ENCODE measurements around the gene MAN2C1. TPM values are rescaled to one million over a fixed set of nuclear protein-coding genes. Genes with fewer than 3 reads are reported as not detected.

MAN2C1 gene
- total and polyA plus RNA-seq, 8 donors = 63.7 to 509 (median 109) TPM

- peaks cover 0 to 13% (median 12%) of the 10 kb centered on the region in 3 donors for H3K36me3 ChIP-seq
- FAIRE-seq (no peak), ATAC-seq (no peak), DNase-seq (peak in 1 of 6 donors; percentile 17)
- no peak overlapping the region for H3K4me3 ChIP-seq
- H3K9me3 ChIP-seq = no peaks in the 10 kb centered on the region
- WGBS, 2 donors = 81 to 100% methylated on average over 1 of the region's 1 CpG
- H3K4me1 ChIP-seq = peaks cover 6 to 17% (median 10%) of the 10 kb centered on the region in 3 donors
- TF ChIP-seq, protein P1, sequence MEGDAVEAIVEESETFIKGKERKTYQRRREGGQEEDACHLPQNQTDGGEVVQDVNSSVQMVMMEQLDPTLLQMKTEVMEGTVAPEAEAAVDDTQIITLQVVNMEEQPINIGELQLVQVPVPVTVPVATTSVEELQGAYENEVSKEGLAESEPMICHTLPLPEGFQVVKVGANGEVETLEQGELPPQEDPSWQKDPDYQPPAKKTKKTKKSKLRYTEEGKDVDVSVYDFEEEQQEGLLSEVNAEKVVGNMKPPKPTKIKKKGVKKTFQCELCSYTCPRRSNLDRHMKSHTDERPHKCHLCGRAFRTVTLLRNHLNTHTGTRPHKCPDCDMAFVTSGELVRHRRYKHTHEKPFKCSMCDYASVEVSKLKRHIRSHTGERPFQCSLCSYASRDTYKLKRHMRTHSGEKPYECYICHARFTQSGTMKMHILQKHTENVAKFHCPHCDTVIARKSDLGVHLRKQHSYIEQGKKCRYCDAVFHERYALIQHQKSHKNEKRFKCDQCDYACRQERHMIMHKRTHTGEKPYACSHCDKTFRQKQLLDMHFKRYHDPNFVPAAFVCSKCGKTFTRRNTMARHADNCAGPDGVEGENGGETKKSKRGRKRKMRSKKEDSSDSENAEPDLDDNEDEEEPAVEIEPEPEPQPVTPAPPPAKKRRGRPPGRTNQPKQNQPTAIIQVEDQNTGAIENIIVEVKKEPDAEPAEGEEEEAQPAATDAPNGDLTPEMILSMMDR (IDR thresholded peaks at IDR 0.05) = no peak
- no peaks in the 10 kb centered on the region for H3K27me3 ChIP-seq
- intact Hi-C loops (cut with DNase I) = no loop called here
- no peak overlapping the region for H3K27ac ChIP-seq
Observed at GRCh38 chr15:75371486-75371885, 3.1 kb upstream of the MAN2C1 start.

- H3K27ac ChIP-seq = peak overlapping the region in 3 of 4 donors; percentile 91 to 99 (median 96)
- no peaks in the 10 kb centered on the region for H3K9me3 ChIP-seq
- FAIRE-seq = no peak
- H3K36me3 ChIP-seq = peaks cover 0 to 15% (median 12%) of the 10 kb centered on the region in 3 donors
- no peak overlapping the region for H3K4me3 ChIP-seq
- WGBS, 2 donors = 93 to 96% methylated on average over 7 of the region's 7 CpGs
- ATAC-seq = no peak
- TF ChIP-seq, protein P1 (IDR thresholded peaks at IDR 0.05) = no peak
- intact Hi-C loops (cut with DNase I) = loop anchor here in 2 of 3 donors (5.0 to 10.0 kb wide), 2 partner anchors 312 to 315 kb away; no protein-coding TSS in a partner anchor
- DNase-seq = peak in 1 of 6 donors; percentile 2
- peaks cover 6 to 17% (median 10%) of the 10 kb centered on the region in 3 donors for H3K4me1 ChIP-seq
- no peaks in the 10 kb centered on the region for H3K27me3 ChIP-seq
Observed at GRCh38 chr15:75369897-75370581, 1.6 kb upstream of the MAN2C1 start.

GRCh38 chr15:75368689-75369239, 357 bp upstream of the MAN2C1 start:
- DNase-seq = no peak
- Histone ChIP-seq H3K4me1 (peaks cover 6 to 17% (median 10%) of the 10 kb centered on the region in 3 donors), H3K27me3 (no peaks in the 10 kb centered on the region), H3K4me3 (peak overlapping the region; percentile 51 to 82 (median 78)), H3K36me3 (peaks cover 0 to 8% (median 7%) of the 10 kb centered on the region in 3 donors), H3K9me3 (no peaks in the 10 kb centered on the region), H3K27ac (peak overlapping the region; percentile 90 to 99 (median 94))
- WGBS, 2 donors = 2 to 3% methylated on average over 23 of the region's 23 CpGs
- TF ChIP-seq, protein P1 (IDR thresholded peaks at IDR 0.05) = no peak
- intact Hi-C loops (cut with DNase I) = loop anchor here in 2 of 3 donors (5.0 to 10.0 kb wide), 2 partner anchors 314 to 316 kb away; no protein-coding TSS in a partner anchor
- peak; percentile 5 to 23 (median 15) for ATAC-seq
- FAIRE-seq = no peak

GRCh38 chr15:75367406-75367912, 948 bp downstream of the MAN2C1 start:
- FAIRE-seq (no peak), DNase-seq (peak in 2 of 6 donors; percentile 9 to 37), ATAC-seq (no peak)
- Histone ChIP-seq H3K4me3 (peak overlapping the region in 2 of 4 donors; percentile 76 to 82), H3K9me3 (no peaks in the 10 kb centered on the region), H3K4me1 (peaks cover 6 to 17% (median 10%) of the 10 kb centered on the region in 3 donors), H3K27ac (peak overlapping the region in 3 of 4 donors; percentile 91 to 99 (median 96)), H3K27me3 (no peaks in the 10 kb centered on the region), H3K36me3 (peaks cover 0 to 8% (median 7%) of the 10 kb centered on the region in 3 donors)
- WGBS, 2 donors = 30 to 33% methylated on average over 7 of the region's 7 CpGs
- intact Hi-C loops (cut with DNase I) = loop anchor here in 2 of 3 donors (5.0 to 10.0 kb wide), 2 partner anchors 315 to 317 kb away; no protein-coding TSS in a partner anchor
- TF ChIP-seq, protein P1 (IDR thresholded peaks at IDR 0.05) = no peak
